ENCODE data around the gene TMBIM6.

DNA sequence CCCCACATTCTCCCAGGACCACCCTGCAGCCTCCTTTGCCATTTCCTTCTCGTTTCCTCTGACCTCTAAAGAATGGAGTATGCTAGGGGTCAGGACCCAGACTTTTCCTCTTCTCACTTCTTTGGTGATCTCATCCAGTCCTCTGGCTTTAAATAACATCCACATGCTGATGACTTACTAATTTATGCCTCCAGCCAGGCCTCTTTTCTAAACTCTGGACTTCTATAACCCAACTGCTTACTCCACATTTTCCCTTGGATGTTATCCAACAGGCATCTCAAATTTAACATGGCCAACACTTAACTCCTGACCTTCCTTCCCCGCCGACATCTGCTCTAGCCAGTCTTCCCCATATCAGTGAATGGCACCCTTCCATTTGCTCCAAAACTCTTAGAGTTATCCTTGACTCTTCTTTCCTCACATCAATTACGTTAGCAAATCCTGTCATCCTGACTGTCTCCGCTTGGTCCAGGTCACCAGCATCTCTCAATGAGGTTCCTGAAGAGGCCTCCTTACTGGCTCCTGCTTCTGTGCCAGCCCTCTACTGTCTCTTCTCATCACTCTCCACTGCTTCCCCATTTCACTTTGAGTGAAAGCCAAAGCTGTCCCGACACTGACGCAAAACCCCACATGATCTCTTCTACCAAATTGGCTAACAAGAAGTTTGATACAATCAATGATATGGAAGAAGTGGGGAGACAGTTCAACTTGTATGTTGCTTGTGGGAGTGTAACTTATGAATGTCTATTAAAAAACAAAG lies 42.7 kb downstream of the TMBIM6 start:
- TF ChIP-seq CTCF (conservative IDR thresholded peaks at IDR 0.05; ENCODE audit: low read length) (no peak), EZH2phosphoT487 (IDR thresholded peaks at IDR 0.05; ENCODE audit: borderline replicate concordance, low read depth, low read length) (no peak)

Measured in OCI-LY7 (cell line).